LNCaP clone FGC (cell line): Measurements from ENCODE around the gene TTF2.
A peak's percentile ranks its signal among the peaks of the same experiment; 100 is the strongest.

Experiments used
- DNase-seq: peaks from one replicate; pipeline ENCODE4 v3.0.0-alpha.2; 2011; ENCODE audit warnings: low read depth
- H3K4me3 ChIP-seq: 2 replicates; pipeline ENCODE4 v1.5.1; 2011; ENCODE audit warnings: mild to moderate bottlenecking, low read depth, low read length, control low read depth
- CTCF ChIP-seq: IDR thresholded peaks from 2 replicates; pipeline ENCODE4 v1.5.1; 2012; ENCODE audit warnings: mild to moderate bottlenecking; ENCODE audit not compliant: control insufficient read depth, insufficient read depth; ENCODE audit errors: extremely low read depth

The TTF2 gene

GRCh38 chr1:117038236-117038635, 21.9 kb upstream of the TTF2 start:
- no peak overlapping the region for H3K4me3 ChIP-seq
- no peak for TF ChIP-seq CTCF
- DNase-seq: no peak

- no peak for DNase-seq
- H3K4me3 ChIP-seq: no peak overlapping the region
- no peak for TF ChIP-seq CTCF
Observed at GRCh38 chr1:117044217-117044616, 15.9 kb upstream of the TTF2 start.

- TF ChIP-seq CTCF: no peak
- no peak for DNase-seq
- H3K4me3 ChIP-seq: no peak overlapping the region
Observed at GRCh38 chr1:117045644-117046043, 14.5 kb upstream of the TTF2 start.

GRCh38 chr1:117046781-117047180, 13.3 kb upstream of the TTF2 start:
- no peak for TF ChIP-seq CTCF
- H3K4me3 ChIP-seq: no peak overlapping the region
- no peak for DNase-seq

GRCh38 chr1:117047271-117047670, 12.9 kb upstream of the TTF2 start:
- no peak overlapping the region for H3K4me3 ChIP-seq
- TF ChIP-seq CTCF: no peak

GRCh38 chr1:117049857-117050256, 10.3 kb upstream of the TTF2 start:
- TF ChIP-seq CTCF: no peak
- H3K4me3 ChIP-seq: no peak overlapping the region
- no peak for DNase-seq

More at GRCh38 chr1:117047271-117047670, 12.9 kb upstream of the TTF2 start:
- DNase-seq: no peak

- H3K4me3 ChIP-seq: peak overlapping the region; percentile 18
- no peak for TF ChIP-seq CTCF
- DNase-seq: no peak
Observed at GRCh38 chr1:117051224-117052064, 8.7 kb upstream of the TTF2 start.
